Left lobe of liver (tissue), 2 donors: ENCODE results near the gene MTARC1. TPM values are rescaled to one million over a fixed set of nuclear protein-coding genes. Genes with fewer than 3 reads are reported as not detected.
A peak's percentile ranks its signal among the peaks of the same experiment; 100 is the strongest.

Experiments used
- ATAC-seq: fragments of 200-7000 bp; cut with Tn5 transposase; one replicate; pipeline ENCODE4 v1.9.1; 2020; ENCODE audit warnings: mild to moderate bottlenecking, moderate library complexity
- DNase-seq: peaks from one replicate; pipeline ENCODE4 v3.0.0-alpha.2; 2020; ENCODE audit warnings: low spot score
- total RNA-seq: library from RNA; stranded (reverse); gene quantifications from one replicate; pipeline ENCODE4 v1.2.1, GENCODE V29; 2021
- donor health status: DM: no; HTN: no; CAD: no; lungs with moderate emphysema.
- donor health status: DM: no; HTN: yes; CAD: no.

The MTARC1 gene
- total RNA-seq, 1 donor from 2014 or later: 77.4 TPM

GRCh38 chr1:220827445-220828178 is 40.9 kb downstream of the MTARC1 start:
- ATAC-seq (peak; percentile 10), DNase-seq (no peak)

GRCh38 chr1:220828179-220828490 is 41.4 kb downstream of the MTARC1 start:
- peak; percentile 93 for DNase-seq
- ATAC-seq: peak; percentile 81

- DNase-seq (no peak), ATAC-seq (peak; percentile 4)
These were observed 42.4 kb downstream of the MTARC1 start for GRCh38 chr1:220828950-220829586.

- DNase-seq (no peak), ATAC-seq (no peak)
These were observed 46.7 kb downstream of the MTARC1 start for GRCh38 chr1:220833436-220833835.

DNA sequence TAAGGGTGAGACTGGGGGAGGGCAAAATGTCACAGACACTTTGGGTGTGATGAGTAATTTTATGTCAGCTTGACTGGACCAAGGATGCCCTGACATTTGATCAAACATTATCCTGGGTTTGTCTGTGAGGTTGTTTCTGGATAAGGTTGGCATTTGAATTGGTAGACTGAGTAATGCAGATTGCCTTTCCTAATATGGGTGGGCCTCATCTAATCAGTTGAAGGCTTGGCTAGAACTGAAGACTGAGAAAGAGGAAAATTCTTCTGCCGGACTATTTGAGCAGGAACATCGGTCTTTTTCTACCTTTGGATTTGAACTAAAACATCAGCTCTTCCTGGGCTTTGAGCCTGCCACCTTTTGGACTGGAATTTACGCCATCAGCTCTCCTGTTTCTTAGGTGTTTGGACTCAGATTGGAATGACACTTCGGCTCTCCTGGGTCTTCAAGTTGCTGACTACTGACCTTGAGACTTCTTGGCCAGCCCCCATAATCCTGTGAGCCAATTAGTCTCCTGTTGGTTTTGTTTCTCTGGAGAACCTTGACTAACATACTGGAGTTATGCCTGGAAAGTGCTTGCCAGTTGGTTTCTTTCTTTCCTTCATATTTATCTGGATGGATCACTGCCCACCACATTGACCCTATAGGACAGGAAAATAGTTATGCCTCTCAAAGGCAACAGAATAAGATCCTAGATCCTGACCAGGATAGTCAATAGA is 47.6 kb downstream of the MTARC1 start:
- DNase-seq: no peak
- ATAC-seq: no peak

Other genes with a start within 250 kb of the MTARC1 start
- gene C1orf115, start 96.5 kb upstream of the MTARC1 start, total RNA-seq: 49.9 TPM
- 129 TPM for gene MTARC2, start 38.6 kb upstream of the MTARC1 start, total RNA-seq
- 11.0 TPM for gene HLX, start 92.5 kb downstream of the MTARC1 start, total RNA-seq